GM12878 (cell line): ENCODE measurements around the gene SPATA12. TPM values are rescaled to one million over a fixed set of nuclear protein-coding genes. Genes with fewer than 3 reads are reported as not detected.

Experiments
- ATAC-seq: fragments of 200-7000 bp; cut with Tn5 transposase; 3 replicates; pipeline ENCODE4 v1.9.1; 2020; ENCODE audit warnings: mild to moderate bottlenecking, moderate library complexity
- BruUV-seq: library from RNA; stranded (reverse); fragments of 400-500 nt; replicated peaks from 2 replicates; lab custom pipeline; 2021; lab: Mats Ljungman, UMichigan
- CTCF ChIA-PET: fragments of 300-600 bp; sonication (Branson Sonifier 250); formaldehyde crosslinking; extraction: SDS; loops from one replicate; lab custom pipeline; 2021; ENCODE audit warnings: inconsistent platforms; lab: Yijun Ruan, JAX
- POLR2A ChIA-PET: fragments of 350-600 bp; formaldehyde crosslinking; extraction: SDS; loops from one replicate; lab custom pipeline; 2021; ENCODE audit warnings: inconsistent platforms; lab: Charles Lee
- RAD21 ChIA-PET: fragments of 300-600 bp; sonication (Branson Sonifier 250); formaldehyde crosslinking; loops from one replicate; lab custom pipeline; 2023; ENCODE audit warnings: antibody characterized with exemption; ENCODE audit not compliant: unreplicated experiment; lab: Charles Lee
- SMC1A ChIA-PET: fragments of 300-600 bp; sonication (Branson Sonifier 250); formaldehyde crosslinking; loops from one replicate; lab custom pipeline; 2023; ENCODE audit not compliant: unreplicated experiment, uncharacterized antibody; lab: Charles Lee
- DNase-seq: peaks from one replicate; pipeline ENCODE4 v3.0.0-alpha.2; 2011; ENCODE audit warnings: low read depth, low spot score
- FAIRE-seq: peaks from 3 replicates; lab custom pipeline; 2011; peaks lifted over from hg19 to GRCh38; lab: Jason Lieb, UNC
- H2AFZ ChIP-seq: 2 replicates; pipeline ENCODE4 v1.6.0; 2011; ENCODE audit warnings: low read depth, low read length, control low read depth; ENCODE audit not compliant: control insufficient read depth
- H3K27ac ChIP-seq: 2 replicates; pipeline ENCODE4 v1.5.1; 2011; ENCODE audit warnings: control low read depth; ENCODE audit not compliant: control insufficient read depth, insufficient read depth
- H3K27me3 ChIP-seq, 2 experiments: replicated peaks in 1 of 2; 2 replicates each; pipeline versions ENCODE4 v1.6.0 to v1.6.1; 2011; ENCODE audit warnings: low read length in 1 of 2; ENCODE audit not compliant: control insufficient read depth in 2 of 2, insufficient read depth in 2 of 2
- H3K36me3 ChIP-seq, 2 experiments: 2 replicates each; pipeline ENCODE4 v1.5.1; 2011; ENCODE audit warnings: low read length in 1 of 2; ENCODE audit not compliant: control insufficient read depth in 2 of 2, insufficient read depth in 2 of 2
- H3K4me1 ChIP-seq: 2 replicates; pipeline ENCODE4 v1.6.1; 2011; ENCODE audit warnings: mild to moderate bottlenecking, low read length, moderate library complexity, mixed read lengths; ENCODE audit not compliant: control insufficient read depth, insufficient read depth
- H3K4me2 ChIP-seq: 2 replicates; pipeline ENCODE4 v1.6.0; 2011; ENCODE audit warnings: control low read depth; ENCODE audit not compliant: control insufficient read depth, insufficient read depth
- H3K4me3 ChIP-seq: fragments of 200-600 bp; sonication (generic); 2 replicates; pipeline ENCODE4 v1.5.1; 2016
- H3K79me2 ChIP-seq: 2 replicates; pipeline ENCODE4 v1.6.0; 2011; ENCODE audit warnings: low read length; ENCODE audit not compliant: control insufficient read depth, insufficient read depth
- H3K9ac ChIP-seq: 2 replicates; pipeline ENCODE4 v1.8.0; 2011; ENCODE audit warnings: low read length, control low read depth, mixed read lengths; ENCODE audit not compliant: control insufficient read depth, insufficient read depth
- H3K9me3 ChIP-seq: replicated peaks from 3 replicates; pipeline ENCODE4 v1.5.1; 2011; ENCODE audit warnings: mild to moderate bottlenecking, low read length; ENCODE audit not compliant: control insufficient read depth, insufficient read depth
- H4K20me1 ChIP-seq: 2 replicates; pipeline ENCODE4 v1.6.0; 2011; ENCODE audit not compliant: control insufficient read depth, insufficient read depth
- CEBPZ ChIP-seq: fragments of 150-350 bp; IDR thresholded peaks from 2 replicates; pipeline ENCODE4 v1.6.1; 2016; ENCODE audit warnings: low read depth, low read length
- DPF2 ChIP-seq: fragments of 450-650 bp; IDR thresholded peaks from 2 replicates; pipeline ENCODE4 v1.6.1; 2017; ENCODE audit warnings: mild to moderate bottlenecking
- MYB ChIP-seq: fragments of 150-350 bp; IDR thresholded peaks from 2 replicates; pipeline ENCODE4 v1.6.1; 2014; ENCODE audit warnings: mild to moderate bottlenecking, low read depth, low read length, borderline replicate concordance
- RAD51 ChIP-seq: fragments of 450-650 bp; IDR thresholded peaks from 2 replicates; pipeline ENCODE4 v1.6.1; 2016; ENCODE audit warnings: moderate library complexity, mild to moderate bottlenecking, inconsistent platforms
- RCOR1 ChIP-seq: conservative IDR thresholded peaks from 2 replicates; pipeline ENCODE4 v1.6.1; 2012; ENCODE audit warnings: low read depth, low read length, improper control_type of control experiment
- ZNF24 ChIP-seq: fragments of 450-650 bp; IDR thresholded peaks from 2 replicates; pipeline ENCODE4 v1.6.1; 2017; ENCODE audit warnings: antibody characterized with exemption, mild to moderate bottlenecking
- ZNF384 ChIP-seq: IDR thresholded peaks from 2 replicates; pipeline ENCODE4 v1.6.1; 2012; ENCODE audit warnings: low read depth, mild to moderate bottlenecking, low read length, improper control_type of control experiment, borderline replicate concordance
- ZNF622 ChIP-seq: fragments of 450-650 bp; IDR thresholded peaks from 2 replicates; pipeline ENCODE4 v1.6.1; 2017; ENCODE audit warnings: mild to moderate bottlenecking, inconsistent platforms
- ZNF687 ChIP-seq: fragments of 450-650 bp; IDR thresholded peaks from 2 replicates; pipeline ENCODE4 v1.6.1; 2017; ENCODE audit warnings: mild to moderate bottlenecking, moderate library complexity
- WGBS: methylation state at CpG from one replicate; pipeline ENCODE4 v1.1.6; 2016; ENCODE audit warnings: low lambda C conversion rate; ENCODE audit not compliant: insufficient replicate concordance, insufficient coverage; ENCODE audit errors: missing lambda C conversion rate; 5-methylcytosine and 5-hydroxymethylcytosine counted together
- in situ Hi-C: fragments of 300-500 bp; cut with MboI; formaldehyde crosslinking; loops from 9 replicates; pipeline ENCODE4 v1.14.3; 2018; ENCODE audit warnings: mixed read lengths
- intact Hi-C: fragments of 100-400 bp; cut with micrococcal nuclease; formaldehyde crosslinking; loops from one replicate; pipeline ENCODE4 v1.14.2; 2022; ENCODE audit not compliant: unreplicated experiment
- polyA plus RNA-seq, 11 experiments: library from polyadenylated mRNA; depleted of rRNA in 4 of 11; unstranded in 6 of 11; stranded (reverse) in 5 of 11; fragments of >200 nt; fragmentation: Nextera tagmentation in 4 of 11; fragmentation: Illumina TruSeq in 1 of 11; extraction: Ambion mirVana in 4 of 11; extraction: Trizol in 1 of 11; gene quantifications; 1 replicate in 1 of 11; 2 replicates in 10 of 11; pipeline versions ENCODE4 v1.2.1 to v1.2.3, GENCODE V29; 2011 to 2016; ENCODE audit warnings: inconsistent platforms in 2 of 11, missing spikeins in 2 of 11, low read depth in 1 of 11
- total RNA-seq, 4 experiments: library from RNA; depleted of rRNA in 3 of 4; stranded (reverse); fragments of >200 nt in 3 of 4; fragmentation: Illumina TruSeq in 1 of 4; extraction: Trizol in 1 of 4; gene quantifications; 2 replicates each; pipeline versions ENCODE4 v1.2.1 to v1.2.3, GENCODE V29; 2013 to 2021
- TF ChIP-seq, protein P1 (sequence below): fragments of 450-650 bp; IDR thresholded peaks from 2 replicates; pipeline ENCODE4 v1.6.1; 2016; ENCODE audit warnings: mild to moderate bottlenecking
- TF ChIP-seq, protein P2 (sequence below): fragments of 450-650 bp; IDR thresholded peaks from 2 replicates; pipeline ENCODE4 v1.6.1; 2017; ENCODE audit warnings: mild to moderate bottlenecking

SPATA12 gene
- total and polyA plus RNA-seq, 10 of the 15 experiments (the other 5 are each of a cell fraction or from before 2014, with no cell fraction given) = 0.03 to 0.69 (median 0.37) TPM

GRCh38 chr3:57109437-57110199 lies 49.2 kb downstream of the SPATA12 start:
- DNase-seq = no peak
- H3K36me3 ChIP-seq = no peaks in the 10 kb centered on the region
- H3K27ac ChIP-seq = no peak overlapping the region
- POLR2A ChIA-PET = no interaction called here
- TF ChIP-seq RAD51 (no peak), ZNF622 (no peak), RCOR1 (no peak), ZNF687 (no peak), ZNF24 (no peak), ZNF384 (no peak), DPF2 (no peak), MYB (no peak), CEBPZ (no peak)
- TF ChIP-seq, protein P1, sequence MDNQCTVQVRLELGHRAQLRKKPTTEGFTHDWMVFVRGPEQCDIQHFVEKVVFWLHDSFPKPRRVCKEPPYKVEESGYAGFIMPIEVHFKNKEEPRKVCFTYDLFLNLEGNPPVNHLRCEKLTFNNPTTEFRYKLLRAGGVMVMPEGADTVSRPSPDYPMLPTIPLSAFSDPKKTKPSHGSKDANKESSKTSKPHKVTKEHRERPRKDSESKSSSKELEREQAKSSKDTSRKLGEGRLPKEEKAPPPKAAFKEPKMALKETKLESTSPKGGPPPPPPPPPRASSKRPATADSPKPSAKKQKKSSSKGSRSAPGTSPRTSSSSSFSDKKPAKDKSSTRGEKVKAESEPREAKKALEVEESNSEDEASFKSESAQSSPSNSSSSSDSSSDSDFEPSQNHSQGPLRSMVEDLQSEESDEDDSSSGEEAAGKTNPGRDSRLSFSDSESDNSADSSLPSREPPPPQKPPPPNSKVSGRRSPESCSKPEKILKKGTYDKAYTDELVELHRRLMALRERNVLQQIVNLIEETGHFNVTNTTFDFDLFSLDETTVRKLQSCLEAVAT = no peak
- TF ChIP-seq, protein P2, sequence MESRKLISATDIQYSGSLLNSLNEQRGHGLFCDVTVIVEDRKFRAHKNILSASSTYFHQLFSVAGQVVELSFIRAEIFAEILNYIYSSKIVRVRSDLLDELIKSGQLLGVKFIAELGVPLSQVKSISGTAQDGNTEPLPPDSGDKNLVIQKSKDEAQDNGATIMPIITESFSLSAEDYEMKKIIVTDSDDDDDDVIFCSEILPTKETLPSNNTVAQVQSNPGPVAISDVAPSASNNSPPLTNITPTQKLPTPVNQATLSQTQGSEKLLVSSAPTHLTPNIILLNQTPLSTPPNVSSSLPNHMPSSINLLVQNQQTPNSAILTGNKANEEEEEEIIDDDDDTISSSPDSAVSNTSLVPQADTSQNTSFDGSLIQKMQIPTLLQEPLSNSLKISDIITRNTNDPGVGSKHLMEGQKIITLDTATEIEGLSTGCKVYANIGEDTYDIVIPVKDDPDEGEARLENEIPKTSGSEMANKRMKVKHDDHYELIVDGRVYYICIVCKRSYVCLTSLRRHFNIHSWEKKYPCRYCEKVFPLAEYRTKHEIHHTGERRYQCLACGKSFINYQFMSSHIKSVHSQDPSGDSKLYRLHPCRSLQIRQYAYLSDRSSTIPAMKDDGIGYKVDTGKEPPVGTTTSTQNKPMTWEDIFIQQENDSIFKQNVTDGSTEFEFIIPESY = no peak
- intact Hi-C loops = loop anchor here (10.0 kb wide), 1 partner anchor 325 kb away; no protein-coding TSS in a partner anchor
- peaks cover 0 to 6% of the 10 kb centered on the region in 2 experiments; a peak in 2 of 4 replicates for H3K27me3 ChIP-seq
- no peaks in the 10 kb centered on the region for H4K20me1 ChIP-seq
- H3K9me3 ChIP-seq = no peaks in the 10 kb centered on the region
- H3K79me2 ChIP-seq = no peaks in the 10 kb centered on the region
- WGBS = 43% methylated on average over 15 of the region's 15 CpGs
- no TSS peak for BruUV-seq
- H2AFZ ChIP-seq = no peak overlapping the region
- no peak overlapping the region for H3K4me3 ChIP-seq
- no peak for FAIRE-seq
- in situ Hi-C loops = no loop called here
- RAD21 ChIA-PET = no interaction called here
- no peak overlapping the region for H3K9ac ChIP-seq
- SMC1A ChIA-PET = interaction anchor here (0.6 to 2.6 kb wide), 2 partner anchors 9 to 152 kb away, joined by 4 to 14 read pairs; no protein-coding TSS in a partner anchor
- CTCF ChIA-PET = interaction anchor here (2.0 to 3.3 kb wide), 2 partner anchors 9 to 60 kb away, joined by 4 to 21 read pairs; no protein-coding TSS in a partner anchor
- no peaks in the 10 kb centered on the region for H3K4me1 ChIP-seq
- no peak overlapping the region for H3K4me2 ChIP-seq
- ATAC-seq = no peak
